NK-92 (cell line): ENCODE measurements around the gene PLS3.

Experiments
- DNase-seq: peaks from one replicate; lab custom pipeline; 2025; ENCODE audit not compliant: unreplicated experiment; lab: John Stamatoyannopoulos, UW

PLS3 gene

GRCh38 chrX:115564243-115564642 is 3.3 kb downstream of the PLS3 start:
- DNase-seq, result no peak

GRCh38 chrX:115565888-115566287 is 4.9 kb downstream of the PLS3 start:
- no peak for DNase-seq

- no peak for DNase-seq
Measured at GRCh38 chrX:115571712-115572111, 10.7 kb downstream of the PLS3 start.

GRCh38 chrX:115573185-115573584 is 12.2 kb downstream of the PLS3 start:
- DNase-seq, result no peak

GRCh38 chrX:115576676-115577075 is 15.7 kb downstream of the PLS3 start:
- DNase-seq, result no peak

- DNase-seq, result no peak
Measured at GRCh38 chrX:115579327-115579726, 18.4 kb downstream of the PLS3 start.

- no peak for DNase-seq
Measured at GRCh38 chrX:115579786-115580294, 18.9 kb downstream of the PLS3 start.

- no peak for DNase-seq
Measured at GRCh38 chrX:115581759-115582615, 21.0 kb downstream of the PLS3 start.

- DNase-seq, result no peak
Measured at GRCh38 chrX:115582616-115583495, 21.9 kb downstream of the PLS3 start.

- no peak for DNase-seq
Measured at GRCh38 chrX:115583496-115584004, 22.6 kb downstream of the PLS3 start.

- no peak for DNase-seq
Measured at GRCh38 chrX:115584696-115585095, 23.7 kb downstream of the PLS3 start.

GRCh38 chrX:115588179-115588578 is 27.2 kb downstream of the PLS3 start:
- DNase-seq, result no peak

- no peak for DNase-seq
Measured at GRCh38 chrX:115589419-115589818, 28.4 kb downstream of the PLS3 start.

- no peak for DNase-seq
Measured at GRCh38 chrX:115591420-115591819, 30.4 kb downstream of the PLS3 start.

GRCh38 chrX:115591856-115592842 is 31.2 kb downstream of the PLS3 start:
- no peak for DNase-seq

GRCh38 chrX:115592997-115593734 is 32.2 kb downstream of the PLS3 start:
- DNase-seq, result no peak

GRCh38 chrX:115595049-115595448 is 34.1 kb downstream of the PLS3 start:
- no peak for DNase-seq

GRCh38 chrX:115598556-115598955 is 37.6 kb downstream of the PLS3 start:
- DNase-seq, result no peak

- DNase-seq, result no peak
Measured at GRCh38 chrX:115602308-115602707, 41.3 kb downstream of the PLS3 start.
